HG03558 (cell line): Measurements from ENCODE around the gene CHFR.

Experiments used
- ATAC-seq: cut with Tn5 transposase; IDR thresholded peaks from one replicate; pipeline ENCODE4 v1.9.1; 2021; ENCODE audit warnings: moderate number of reproducible peaks; ENCODE audit not compliant: unreplicated experiment; ENCODE audit errors: extremely low read depth

The CHFR gene

DNA sequence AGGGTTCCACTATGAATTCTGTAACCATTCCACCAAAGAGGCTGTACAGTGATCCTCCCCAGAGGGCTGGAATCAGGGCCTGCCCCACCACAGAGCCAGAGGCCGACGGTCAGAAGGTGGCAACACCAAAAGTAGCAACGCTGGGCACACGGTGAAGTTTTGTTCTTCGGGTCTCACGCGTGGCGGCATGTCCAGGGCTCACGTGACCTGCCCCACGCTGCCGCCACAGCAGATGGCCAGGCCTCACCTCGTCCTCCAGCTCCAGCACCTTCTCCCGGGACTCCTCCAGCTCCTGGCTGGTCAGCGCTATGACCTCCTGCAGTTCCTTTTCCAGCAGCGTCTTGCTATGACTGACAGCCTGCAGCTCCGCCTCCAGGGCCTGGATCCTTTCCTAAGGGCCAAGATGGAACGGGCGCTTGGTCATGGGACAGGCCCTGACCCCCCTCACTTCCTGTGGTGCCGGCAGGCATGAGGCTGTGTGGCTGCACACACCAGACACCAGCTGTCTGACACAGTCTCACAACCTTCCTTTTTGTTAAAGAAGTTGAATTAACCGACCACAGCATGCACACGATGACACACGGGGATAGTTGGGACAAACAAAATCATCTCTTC is 103.4 kb downstream of the CHFR start:
- no peak for ATAC-seq
